Natural killer cell (primary cell): ENCODE measurements around the gene CDKN1C. TPM values are rescaled to one million over a fixed set of nuclear protein-coding genes. Genes with fewer than 3 reads are reported as not detected.
A peak's percentile ranks its signal among the peaks of the same experiment; 100 is the strongest.

Source experiments
- ATAC-seq, 3 donors: fragments of 150-1000 bp in 2 of 3; fragments of 200-7000 bp in 1 of 3; cut with Tn5 transposase; 1 replicate in 1 of 3; 2 replicates in 2 of 3; pipeline ENCODE4 v1.10.0; 2021; ENCODE audit warnings: mild to moderate bottlenecking in 2 of 3, moderate library complexity in 2 of 3
- DNase-seq, 2 donors: peaks; one replicate each; pipeline versions ENCODE4 v3.0.0 to v3.0.0-alpha.2; 2013 to 2021; ENCODE audit warnings: mixed read lengths in 1 of 2
- H3K27ac ChIP-seq: one replicate; pipeline ENCODE4 v1.5.1; 2013; ENCODE audit warnings: mild to moderate bottlenecking, low read length
- H3K27me3 ChIP-seq: one replicate; pipeline ENCODE4 v1.6.1; 2013; ENCODE audit warnings: low read length; ENCODE audit not compliant: control insufficient read depth, insufficient read depth
- H3K36me3 ChIP-seq: one replicate; pipeline ENCODE4 v1.6.1; 2013; ENCODE audit warnings: low read length; ENCODE audit not compliant: control insufficient read depth, insufficient read depth
- H3K4me1 ChIP-seq: one replicate; pipeline ENCODE4 v1.6.1; 2013; ENCODE audit warnings: low read length; ENCODE audit not compliant: control insufficient read depth, insufficient read depth
- H3K4me3 ChIP-seq: one replicate; pipeline ENCODE4 v1.5.1; 2013; ENCODE audit warnings: low read length
- H3K9me3 ChIP-seq: one replicate; pipeline ENCODE4 v1.6.1; 2013; ENCODE audit warnings: low read length; ENCODE audit not compliant: control insufficient read depth, insufficient read depth
- H3K27ac Mint-ChIP-seq, 2 donors: one replicate each; pipeline ENCODE4 v1.8.0; 2022; ENCODE audit warnings: mild to moderate bottlenecking in 2 of 2, mixed read lengths in 2 of 2, moderate library complexity in 1 of 2
- H3K27me3 Mint-ChIP-seq, 2 donors: one replicate each; pipeline ENCODE4 v1.8.0; 2022; ENCODE audit warnings: low read depth in 2 of 2, mixed read lengths in 2 of 2
- H3K36me3 Mint-ChIP-seq: one replicate; pipeline ENCODE4 v1.8.0; 2022; ENCODE audit warnings: mixed read lengths
- H3K4me1 Mint-ChIP-seq, 2 donors: one replicate each; pipeline ENCODE4 v1.8.0; 2022; ENCODE audit warnings: mixed read lengths in 2 of 2
- H3K4me3 Mint-ChIP-seq: one replicate; pipeline ENCODE4 v1.8.0; 2022; ENCODE audit warnings: mild to moderate bottlenecking, moderate library complexity, mixed read lengths
- H3K9me3 Mint-ChIP-seq, 2 donors: one replicate each; pipeline ENCODE4 v1.8.0; 2022; ENCODE audit warnings: mixed read lengths in 2 of 2
- CTCF ChIP-seq: fragments of 200-600 bp; IDR thresholded peaks from one replicate; pipeline ENCODE4 v1.8.0; 2022; ENCODE audit warnings: antibody characterized with exemption
- WGBS: methylation state at CpG from one replicate; pipeline ENCODE4 v1.1.7; 2013; ENCODE audit warnings: missing lambda C conversion rate; ENCODE audit not compliant: insufficient coverage; 5-methylcytosine and 5-hydroxymethylcytosine counted together
- intact Hi-C: fragments of 100-400 bp; cut with micrococcal nuclease; formaldehyde crosslinking; loops from one replicate; pipeline ENCODE4 v1.14.2; 2022
- total RNA-seq, 4 donors: library from RNA; stranded (reverse); fragments of 120-200 nt in 1 of 4; gene quantifications; one replicate each; pipeline versions ENCODE4 v1.2.3 to v1.2.4, GENCODE V29; 2013 to 2022

Gene CDKN1C
- total RNA-seq: 10 to 100 TPM in 1 of 3 donors, 1 to 10 TPM in 2; 2.6 to 27.9 (median 6.3) TPM
- total RNA-seq (2013): 1.2 TPM

- H3K27ac ChIP-seq: no peak within 1 kb of the TSS
- H3K27ac Mint-ChIP-seq: peak within 1 kb of the TSS in 1 of 2 donors; percentile 67
- H3K4me3 ChIP-seq: peak within 1 kb of the TSS; percentile 70
- peak; percentile 89 to 96 (median 92) for ATAC-seq
- H3K4me1 Mint-ChIP-seq: peaks cover 16 to 17% of the 10 kb centered on the region in 2 donors
- DNase-seq: peak; percentile 82 to 91
- no peaks in the 10 kb centered on the region for H3K36me3 ChIP-seq
- intact Hi-C loops: no loop called here
- H3K4me1 ChIP-seq: peaks cover 18% of the 10 kb centered on the region
- no peak for TF ChIP-seq CTCF
- WGBS: under 1% methylated on average over 51 of the region's 61 CpGs
- H3K36me3 Mint-ChIP-seq: no peaks in the 10 kb centered on the region
- no peaks in the 10 kb centered on the region for H3K9me3 Mint-ChIP-seq
- no peaks in the 10 kb centered on the region for H3K9me3 ChIP-seq
- H3K27me3 ChIP-seq: peaks cover 8% of the 10 kb centered on the region
- H3K4me3 Mint-ChIP-seq: peak within 1 kb of the TSS; percentile 91
- peaks cover 8 to 16% of the 10 kb centered on the region in 2 donors for H3K27me3 Mint-ChIP-seq
Measured at GRCh38 chr11:2885678-2886081, at the start of gene CDKN1C. TSS of gene CDKN1C (minus strand) at chr11:2885775. CDS start at chr11:2885456, 319 bp downstream.

- H3K4me3 Mint-ChIP-seq: no peak overlapping the region
- no peak overlapping the region for H3K4me3 ChIP-seq
- H3K4me1 Mint-ChIP-seq: peaks cover 5 to 43% of the 10 kb centered on the region in 2 donors
- peaks cover 12% of the 10 kb centered on the region for H3K9me3 ChIP-seq
- TF ChIP-seq CTCF: no peak
- no peak for ATAC-seq
- H3K27me3 ChIP-seq: peaks cover 15% of the 10 kb centered on the region
- H3K36me3 Mint-ChIP-seq: peaks cover 14% of the 10 kb centered on the region
- WGBS: 93% methylated on average over 14 of the region's 14 CpGs
- peaks cover 0 to 7% of the 10 kb centered on the region in 2 donors for H3K27me3 Mint-ChIP-seq
- peak overlapping the region in 1 of 2 donors; percentile 69 for H3K27ac Mint-ChIP-seq
- H3K27ac ChIP-seq: no peak overlapping the region
- DNase-seq: no peak
- H3K4me1 ChIP-seq: peaks cover 29% of the 10 kb centered on the region
- H3K9me3 Mint-ChIP-seq: peaks cover 11 to 15% of the 10 kb centered on the region in 2 donors
- intact Hi-C loops: loop anchor here (5.0 kb wide), 2 partner anchors 37 to 58 kb away; partner anchors contain the start of gene NAP1L4
- H3K36me3 ChIP-seq: no peaks in the 10 kb centered on the region
Measured at GRCh38 chr11:2934611-2935239, 49.1 kb upstream of the CDKN1C start.

GRCh38 chr11:2934021-2934550 is 48.5 kb upstream of the CDKN1C start:
- H3K4me1 Mint-ChIP-seq: peaks cover 5 to 39% of the 10 kb centered on the region in 2 donors
- H3K4me3 Mint-ChIP-seq: no peak overlapping the region
- intact Hi-C loops: loop anchor here (5.0 kb wide), 2 partner anchors 37 to 58 kb away; partner anchors contain the start of gene NAP1L4
- Histone ChIP-seq H3K4me3 (no peak overlapping the region), H3K4me1 (peaks cover 32% of the 10 kb centered on the region), H3K27ac (no peak overlapping the region), H3K27me3 (peaks cover 16% of the 10 kb centered on the region), H3K36me3 (no peaks in the 10 kb centered on the region), H3K9me3 (peaks cover 12% of the 10 kb centered on the region)
- peaks cover 14% of the 10 kb centered on the region for H3K36me3 Mint-ChIP-seq
- WGBS: 94% methylated on average over 7 of the region's 7 CpGs
- TF ChIP-seq CTCF: no peak
- peak overlapping the region; percentile 67 to 82 for H3K27ac Mint-ChIP-seq
- no peak for DNase-seq
- H3K9me3 Mint-ChIP-seq: peaks cover 11 to 15% of the 10 kb centered on the region in 2 donors
- no peak for ATAC-seq
- H3K27me3 Mint-ChIP-seq: peaks cover 0 to 7% of the 10 kb centered on the region in 2 donors
